Right renal pelvis (tissue), 4 donors: ENCODE results near the gene NAV2. TPM values are rescaled to one million over a fixed set of nuclear protein-coding genes. Genes with fewer than 3 reads are reported as not detected.

Source experiments
- DNase-seq, 4 donors: peaks; one replicate each; pipeline ENCODE4 v3.0.0-alpha.2; 2013; ENCODE audit warnings: low read depth in 4 of 4, low spot score in 3 of 4, missing footprints in 1 of 4
- polyA plus RNA-seq, 4 donors: library from polyadenylated mRNA; unstranded; fragments of 120-200 nt; gene quantifications; one replicate each; pipeline ENCODE4 v1.2.1, GENCODE V29; 2013; ENCODE audit not compliant: insufficient read length in 4 of 4

The NAV2 gene
- 10 to 100 TPM; 33.2 to 55.2 (median 34.0) TPM for polyA plus RNA-seq

- DNase-seq, result peak; percentile 72 to 85 (median 82)
Observed at GRCh38 chr11:19712281-19713195, at the start of gene NAV2. Gene NAV2 (plus strand): TSS chr11:19712837. CDS start chr11:19713696, 859 bp downstream.

DNA sequence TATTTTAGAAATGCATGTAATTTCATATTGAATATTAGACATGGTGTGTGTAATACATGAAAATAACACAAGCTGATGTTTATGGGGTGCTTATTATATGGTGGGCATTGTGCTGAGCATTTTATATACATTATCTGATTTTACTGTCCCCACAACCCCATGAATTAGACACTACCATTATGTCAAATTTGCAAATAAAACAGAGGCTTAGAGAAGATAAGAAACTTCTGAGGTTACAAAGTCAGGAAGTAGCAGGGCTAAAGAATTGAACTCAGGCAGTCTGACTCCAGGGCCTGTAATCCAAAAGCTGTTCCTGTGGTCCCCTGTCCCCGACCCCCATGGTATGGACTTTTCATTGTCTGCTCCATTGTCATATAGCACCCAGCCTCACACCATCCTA is 49.4 kb upstream of the NAV2 start:
- DNase-seq, result no peak

GRCh38 chr11:19664886-19665548 is 47.6 kb upstream of the NAV2 start:
- DNase-seq, result no peak

- no peak for DNase-seq
Observed at GRCh38 chr11:19666951-19667350, 45.7 kb upstream of the NAV2 start.

DNA sequence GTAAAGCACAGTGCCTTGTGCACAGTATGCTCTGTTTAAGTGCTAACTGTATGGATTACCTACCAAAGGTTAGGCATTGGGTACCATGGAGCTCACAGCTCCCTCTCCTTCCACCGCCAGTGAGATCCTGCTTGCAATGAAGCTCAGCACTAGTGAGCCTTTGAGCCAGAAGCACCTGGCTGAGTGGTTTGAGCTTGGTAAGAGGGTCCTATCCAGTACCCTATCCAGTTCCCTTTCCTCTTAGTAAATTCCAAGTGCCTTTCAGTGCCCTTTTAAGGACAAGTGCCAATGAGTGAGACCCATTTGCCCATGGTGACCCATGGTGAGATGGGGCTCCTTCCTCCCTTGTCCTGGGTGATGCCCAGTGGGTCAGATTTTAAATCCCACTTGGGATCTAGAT is 43.1 kb upstream of the NAV2 start:
- no peak for DNase-seq

GRCh38 chr11:19670030-19670791 is 42.4 kb upstream of the NAV2 start:
- DNase-seq, result no peak

GRCh38 chr11:19672586-19673206 is 39.9 kb upstream of the NAV2 start:
- DNase-seq, result no peak

DNA sequence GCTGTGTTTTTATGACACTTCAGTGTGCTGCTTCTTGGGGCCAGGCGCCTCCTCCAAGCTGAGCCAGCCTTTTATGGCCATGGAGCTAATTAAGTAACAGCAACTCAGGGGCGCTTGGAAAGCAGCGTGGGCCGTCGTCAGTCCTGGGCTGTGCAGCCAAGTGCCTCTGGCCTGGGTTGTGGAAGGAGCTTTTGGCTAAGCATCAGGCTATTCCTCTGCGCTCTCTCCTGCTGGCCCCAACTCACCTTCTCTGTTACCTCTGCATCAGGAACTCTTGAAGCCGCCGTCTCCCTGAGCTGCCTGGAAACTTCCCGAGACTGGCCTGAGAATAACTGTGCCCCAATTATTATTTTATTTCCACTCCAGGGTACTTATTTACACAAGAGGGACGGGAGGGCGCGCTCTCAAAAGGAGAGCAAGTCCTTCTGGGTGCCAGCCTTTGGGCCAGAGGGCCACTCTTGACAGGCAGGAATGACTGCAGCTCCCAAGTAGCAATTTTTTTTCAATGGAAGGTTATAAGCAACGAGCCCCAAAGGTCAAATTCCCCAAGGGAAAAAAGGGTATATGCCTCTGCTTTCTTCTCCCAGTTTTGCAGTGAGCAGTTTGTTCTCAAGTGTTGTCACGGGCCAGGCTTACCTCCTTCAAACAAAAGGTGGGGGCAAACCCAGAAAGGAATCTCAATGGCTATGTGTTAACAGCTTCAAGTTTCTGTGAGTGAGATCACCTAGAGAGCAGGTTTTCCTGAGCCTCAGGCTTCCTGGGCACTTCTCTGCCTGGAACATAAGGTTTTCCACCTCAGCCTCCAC is 38.5 kb upstream of the NAV2 start:
- DNase-seq, result no peak

- no peak for DNase-seq
Observed at GRCh38 chr11:19674836-19675235, 37.8 kb upstream of the NAV2 start.

DNA sequence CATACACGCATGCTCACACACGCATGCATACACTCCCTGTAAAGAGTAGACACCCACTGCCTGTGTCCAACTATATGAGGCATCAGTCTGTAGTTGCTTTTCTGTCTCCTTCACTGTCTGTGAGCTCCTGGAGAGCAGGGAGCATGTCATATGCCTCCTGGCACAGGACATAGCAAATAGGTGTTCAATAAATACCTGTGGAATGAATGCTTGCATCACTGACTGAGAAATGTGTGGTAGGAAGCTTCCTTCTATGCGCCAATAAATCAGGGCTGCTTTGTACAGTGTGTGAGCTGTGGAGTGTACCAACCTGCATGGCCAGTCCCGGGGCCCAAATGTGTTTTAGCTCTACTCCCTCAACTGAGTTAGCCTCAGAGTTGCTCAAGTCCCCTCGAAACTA is 37.2 kb upstream of the NAV2 start:
- DNase-seq, result no peak

DNA sequence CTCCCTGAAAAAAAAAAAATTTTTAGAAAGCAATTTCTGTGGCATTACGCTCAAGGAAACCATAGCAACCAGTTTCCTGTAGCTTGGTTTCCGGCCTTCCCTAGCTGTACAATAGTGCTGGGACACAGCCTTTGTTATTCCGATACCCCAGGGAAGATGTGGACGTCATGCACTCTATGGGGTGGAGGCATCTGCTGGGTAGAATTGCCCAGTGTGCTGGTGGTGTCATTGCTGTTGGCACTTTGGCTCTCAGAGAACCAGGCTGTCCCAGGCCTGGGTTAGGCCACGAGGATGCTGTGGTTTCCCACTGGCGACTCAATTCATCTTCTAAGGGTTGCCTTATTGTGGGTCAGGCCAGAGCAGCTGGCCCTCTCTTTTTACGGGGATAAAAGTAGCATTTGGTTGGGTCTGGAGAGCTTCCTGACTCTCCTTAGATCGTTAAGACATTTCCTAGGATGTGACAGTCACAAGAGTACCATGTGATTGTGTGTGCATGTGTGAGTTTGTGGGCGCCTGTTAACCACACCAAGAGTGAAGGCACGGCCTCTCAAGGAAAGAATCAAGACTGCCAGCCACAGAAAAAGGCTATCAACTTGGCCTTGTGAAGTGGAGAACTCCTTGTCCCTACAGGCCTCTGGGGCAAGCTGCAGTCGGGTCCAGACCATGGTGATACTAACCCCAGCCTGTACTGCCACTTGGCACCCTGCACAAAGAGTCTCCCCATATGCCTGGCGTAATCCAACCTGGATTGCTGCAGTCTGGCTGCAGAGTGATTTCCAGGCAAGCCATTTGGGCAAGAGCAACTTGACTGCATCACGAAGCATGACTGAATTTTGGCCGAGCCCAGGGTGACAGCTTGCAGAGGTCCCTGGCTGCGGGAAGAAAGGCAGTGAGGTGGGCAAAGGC is 35.9 kb upstream of the NAV2 start:
- DNase-seq, result no peak

DNA sequence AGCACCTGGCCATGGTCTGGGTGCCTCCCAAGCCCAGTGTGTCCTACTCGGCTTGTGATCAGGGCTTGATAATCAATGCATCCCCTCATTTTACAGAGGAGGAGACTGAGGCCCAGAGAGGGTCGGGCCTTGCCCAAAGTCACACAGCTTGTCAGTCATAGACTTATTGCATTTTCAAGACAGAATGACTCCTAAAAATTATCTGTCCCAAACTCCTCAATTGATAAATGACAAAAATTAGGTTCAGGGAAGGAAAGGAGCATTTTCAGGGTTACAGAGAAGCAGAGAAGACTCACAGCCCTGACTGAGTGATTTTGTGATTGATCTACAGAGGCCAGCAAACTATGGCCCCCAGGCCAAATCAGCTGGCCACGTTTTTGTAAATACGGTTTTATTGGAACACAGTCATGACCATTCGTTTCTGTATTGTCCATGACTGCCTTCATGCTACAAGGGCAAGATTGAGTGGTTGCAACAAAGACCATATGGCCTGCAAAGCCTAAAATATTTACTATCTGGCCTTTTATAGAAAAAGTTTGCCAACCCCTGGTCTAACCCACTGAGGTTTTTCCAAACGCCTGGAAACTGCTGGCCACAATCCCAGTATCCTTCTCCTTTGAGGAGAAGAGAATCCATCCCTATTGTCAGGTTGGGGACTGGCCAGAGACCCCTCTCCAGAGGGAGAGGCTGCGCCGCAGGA is 35.1 kb upstream of the NAV2 start:
- no peak for DNase-seq

DNA sequence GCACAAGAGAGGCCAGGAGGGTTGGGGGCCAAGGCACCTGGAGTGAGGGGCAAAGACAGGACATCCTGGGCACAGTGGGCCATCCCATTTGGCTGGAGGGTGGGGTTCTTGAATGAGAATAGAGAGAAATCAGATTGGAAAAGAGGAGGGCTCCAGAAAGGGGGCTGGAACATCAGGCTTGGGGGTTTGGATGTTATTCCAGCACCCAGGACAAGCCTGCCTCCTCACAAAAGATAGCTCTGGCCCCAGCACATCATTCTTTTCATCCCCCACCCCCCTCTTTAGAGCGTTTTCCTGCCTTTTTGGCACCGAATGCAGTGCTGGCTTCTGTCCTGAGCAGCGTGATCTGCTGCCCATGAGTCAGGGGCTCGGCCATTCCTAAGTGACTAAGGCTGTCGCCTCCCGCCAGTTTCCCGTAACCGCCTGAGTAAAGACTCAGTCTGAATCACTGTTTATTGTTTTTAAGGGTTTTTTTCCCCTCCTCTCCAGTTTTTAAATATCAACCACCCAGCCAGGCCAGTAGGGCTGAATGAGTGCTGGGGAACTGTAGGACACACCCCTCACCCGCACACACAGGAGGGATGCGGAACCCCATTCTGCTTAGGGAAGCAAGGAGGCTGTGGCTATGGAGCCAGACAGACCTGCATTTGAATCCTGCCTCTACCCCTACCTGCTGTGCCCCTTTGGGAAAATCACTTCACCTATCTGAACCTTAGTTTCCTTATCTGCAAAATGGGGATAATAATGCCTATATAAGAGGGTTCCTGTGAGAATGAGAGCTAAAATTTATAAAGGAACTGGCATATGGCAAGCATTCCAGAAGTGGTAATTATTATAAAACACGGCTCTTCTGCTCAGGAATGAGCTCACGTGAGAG is 32.4 kb upstream of the NAV2 start:
- peak in 3 of 4 donors; percentile 13 to 32 (median 24) for DNase-seq

GRCh38 chr11:19680829-19681368 is 31.7 kb upstream of the NAV2 start:
- DNase-seq, result no peak

DNA sequence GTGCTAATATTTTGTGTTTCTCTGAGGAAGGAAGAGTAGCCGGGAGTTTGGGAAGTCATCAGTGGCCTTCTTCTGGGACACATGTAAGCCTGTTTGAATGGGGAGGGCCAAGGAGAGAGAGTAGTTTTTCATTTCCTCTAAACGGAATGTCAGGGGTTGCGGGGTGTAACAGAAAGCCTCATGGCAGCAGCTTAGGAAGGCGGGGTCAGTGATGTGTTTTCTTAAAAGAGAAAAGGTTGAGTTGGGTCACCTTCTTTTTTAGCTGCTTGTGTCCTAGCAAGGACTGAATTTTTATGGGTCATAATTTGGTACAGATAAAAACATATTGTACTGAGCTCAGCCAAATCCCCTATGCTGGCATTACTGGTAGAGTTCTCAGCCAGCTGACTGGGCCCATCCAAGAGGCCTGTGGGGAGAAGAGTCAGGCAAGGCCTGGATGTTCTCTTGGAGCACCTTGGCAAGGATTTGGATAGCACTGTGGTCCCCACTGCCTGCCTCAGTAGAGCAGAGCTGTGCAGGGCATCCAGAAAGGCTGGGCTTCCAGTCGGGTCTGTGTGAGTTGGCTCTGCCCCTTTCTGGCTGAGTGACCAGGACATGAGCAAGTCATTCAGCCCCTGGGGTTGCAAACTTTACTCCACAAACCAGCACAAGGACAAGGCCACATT is 29.4 kb upstream of the NAV2 start:
- DNase-seq, result no peak

GRCh38 chr11:19683862-19684491 is 28.7 kb upstream of the NAV2 start:
- no peak for DNase-seq
